Cardiac fibroblast (primary cell): Measurements from ENCODE around the gene PLA2G4E.
A peak's percentile ranks its signal among the peaks of the same experiment; 100 is the strongest.

ENCODE experiments used
- DNase-seq, 2 donors: peaks; one replicate each; pipeline versions ENCODE4 v3.0.0 to v3.0.0-alpha.2; 2010; ENCODE audit warnings: low read depth in 2 of 2
- H3K4me3 ChIP-seq, 2 donors: replicated peaks in 1 of 2; 1 replicate in 1 of 2; 2 replicates in 1 of 2; pipeline ENCODE4 v1.5.1; 2011; ENCODE audit warnings: low read depth in 2 of 2, low read length in 2 of 2, mild to moderate bottlenecking in 2 of 2, moderate library complexity in 1 of 2
- TF ChIP-seq, protein P1 (sequence below): IDR thresholded peaks from one replicate; pipeline ENCODE4 v1.5.1; 2011; ENCODE audit warnings: low read depth, mild to moderate bottlenecking, low read length, inconsistent platforms

PLA2G4E gene

DNA sequence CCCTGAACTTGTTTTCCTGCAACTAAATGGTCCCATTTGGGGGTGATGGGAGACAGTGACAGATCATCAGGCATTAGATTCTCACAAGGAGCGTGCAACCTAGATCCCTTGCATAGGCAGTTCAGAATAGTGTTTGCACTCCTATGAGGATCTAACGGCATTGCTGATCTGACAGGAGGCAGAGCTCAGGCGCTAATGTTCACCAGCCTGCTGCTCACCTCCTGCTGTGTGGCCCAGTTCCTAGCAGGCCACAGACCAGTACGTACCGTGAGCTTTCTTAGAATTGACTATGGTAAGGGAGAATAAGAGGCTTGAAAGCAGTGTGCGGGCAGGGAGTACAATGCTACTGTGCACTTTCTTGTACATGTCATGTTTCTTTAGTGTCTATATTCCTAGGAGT is 17.6 kb upstream of the PLA2G4E start:
- TF ChIP-seq, protein P1, sequence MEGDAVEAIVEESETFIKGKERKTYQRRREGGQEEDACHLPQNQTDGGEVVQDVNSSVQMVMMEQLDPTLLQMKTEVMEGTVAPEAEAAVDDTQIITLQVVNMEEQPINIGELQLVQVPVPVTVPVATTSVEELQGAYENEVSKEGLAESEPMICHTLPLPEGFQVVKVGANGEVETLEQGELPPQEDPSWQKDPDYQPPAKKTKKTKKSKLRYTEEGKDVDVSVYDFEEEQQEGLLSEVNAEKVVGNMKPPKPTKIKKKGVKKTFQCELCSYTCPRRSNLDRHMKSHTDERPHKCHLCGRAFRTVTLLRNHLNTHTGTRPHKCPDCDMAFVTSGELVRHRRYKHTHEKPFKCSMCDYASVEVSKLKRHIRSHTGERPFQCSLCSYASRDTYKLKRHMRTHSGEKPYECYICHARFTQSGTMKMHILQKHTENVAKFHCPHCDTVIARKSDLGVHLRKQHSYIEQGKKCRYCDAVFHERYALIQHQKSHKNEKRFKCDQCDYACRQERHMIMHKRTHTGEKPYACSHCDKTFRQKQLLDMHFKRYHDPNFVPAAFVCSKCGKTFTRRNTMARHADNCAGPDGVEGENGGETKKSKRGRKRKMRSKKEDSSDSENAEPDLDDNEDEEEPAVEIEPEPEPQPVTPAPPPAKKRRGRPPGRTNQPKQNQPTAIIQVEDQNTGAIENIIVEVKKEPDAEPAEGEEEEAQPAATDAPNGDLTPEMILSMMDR = no peak
- no peak for DNase-seq
- no peak overlapping the region for H3K4me3 ChIP-seq

DNA sequence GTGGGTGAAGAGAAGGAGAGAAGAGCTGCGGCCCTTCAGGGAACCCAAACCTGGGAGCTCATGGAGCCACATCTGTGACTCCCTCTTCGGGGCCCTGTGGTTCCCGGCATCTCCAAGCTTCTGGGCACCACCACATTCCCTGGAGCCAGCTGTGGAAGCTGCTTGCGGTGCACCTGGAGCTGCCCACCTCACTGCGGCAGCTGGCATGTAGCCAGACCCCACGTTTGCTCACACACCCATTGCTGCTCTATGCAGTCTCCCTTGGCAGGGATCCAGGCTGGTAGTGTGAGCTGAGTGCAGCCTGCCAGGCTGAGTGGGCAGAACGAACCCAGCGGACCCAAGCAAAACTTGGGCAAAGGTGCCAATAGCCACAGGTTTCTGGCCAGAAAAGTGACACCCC is 16.8 kb upstream of the PLA2G4E start:
- DNase-seq = no peak
- no peak overlapping the region for H3K4me3 ChIP-seq
- TF ChIP-seq, protein P1 = no peak

DNA sequence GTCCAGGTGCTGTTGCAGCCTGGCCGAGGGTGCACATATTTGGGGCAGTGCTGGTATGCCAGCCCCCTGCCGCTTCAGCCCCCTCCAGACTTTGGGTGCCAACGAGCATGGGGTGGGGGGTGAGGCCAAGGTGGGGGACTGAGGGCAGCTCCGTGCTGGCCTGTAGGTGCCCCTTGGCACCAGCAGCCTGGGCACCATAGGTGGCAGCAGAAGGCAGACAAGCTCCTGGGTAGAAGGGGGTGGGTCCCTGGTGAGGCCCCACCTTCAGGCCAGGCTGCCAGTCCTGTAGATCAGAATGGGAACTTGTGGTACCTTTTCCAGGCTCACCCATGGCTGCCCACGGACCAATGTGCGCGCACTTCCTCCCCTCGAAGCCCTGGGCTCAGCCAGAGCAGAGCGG is 16.1 kb upstream of the PLA2G4E start:
- no peak overlapping the region for H3K4me3 ChIP-seq
- TF ChIP-seq, protein P1 = no peak

DNA sequence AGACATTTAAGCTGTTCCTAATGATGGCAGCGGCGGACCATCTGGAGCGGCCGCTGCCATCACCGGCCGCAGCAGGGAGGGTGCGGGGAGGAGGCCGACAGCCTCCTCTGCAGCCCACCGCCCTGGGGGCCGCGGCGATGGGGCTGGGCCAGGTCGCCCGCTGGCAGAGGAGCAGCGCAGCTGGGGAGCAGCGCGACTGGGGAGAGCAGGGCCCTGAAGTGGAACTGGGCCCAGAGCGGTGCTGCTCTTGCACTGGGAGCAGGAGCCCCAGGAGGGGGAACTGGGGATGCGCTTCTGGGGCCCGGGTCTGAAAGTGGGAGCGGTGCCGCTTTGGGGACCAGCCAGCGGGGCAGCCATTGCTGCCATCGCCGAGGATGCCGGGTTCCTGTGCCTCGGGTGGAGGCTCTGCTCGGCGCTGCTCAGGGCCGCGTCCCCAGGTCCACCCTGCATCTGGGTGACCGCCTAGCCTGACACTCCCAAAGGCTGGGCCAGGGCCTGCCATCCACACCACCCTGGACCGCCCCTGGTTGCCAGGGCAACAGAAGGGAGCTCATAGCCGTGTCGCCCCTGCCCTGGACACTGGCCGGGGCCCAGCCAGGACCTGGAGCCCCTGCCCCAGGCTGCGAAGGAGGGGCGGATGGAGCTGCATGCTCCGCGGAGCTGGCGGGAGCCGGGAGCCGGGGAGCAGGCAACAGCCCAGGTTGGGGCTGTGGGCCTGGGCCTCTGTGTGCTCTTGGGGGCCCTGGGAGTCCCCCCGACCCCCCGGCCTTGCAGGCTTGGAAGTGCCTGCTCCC is 15.5 kb upstream of the PLA2G4E start:
- TF ChIP-seq, protein P1 = no peak
- DNase-seq = no peak
- no peak overlapping the region for H3K4me3 ChIP-seq

More for the DNA sequence above, 16.1 kb upstream of the PLA2G4E start:
- DNase-seq = no peak

DNA sequence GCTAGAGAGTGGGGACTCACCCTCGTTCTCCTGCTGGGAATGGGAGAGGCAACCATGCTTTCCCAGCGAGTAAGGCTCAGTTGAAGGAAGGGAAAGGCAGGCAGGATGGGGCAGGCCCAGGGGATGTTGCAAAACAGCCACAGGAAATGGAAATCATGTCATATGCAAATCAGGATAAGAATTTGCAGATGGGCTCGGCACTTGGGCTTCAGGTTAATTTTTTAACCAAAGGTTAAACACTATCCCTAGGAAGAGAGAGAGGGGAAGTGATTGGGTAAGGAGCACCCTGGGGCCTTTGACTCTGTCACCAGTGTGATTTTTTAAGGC is 14.6 kb upstream of the PLA2G4E start:
- TF ChIP-seq, protein P1 = no peak
- H3K4me3 ChIP-seq = no peak overlapping the region
- DNase-seq = peak; percentile 34 to 54

DNA sequence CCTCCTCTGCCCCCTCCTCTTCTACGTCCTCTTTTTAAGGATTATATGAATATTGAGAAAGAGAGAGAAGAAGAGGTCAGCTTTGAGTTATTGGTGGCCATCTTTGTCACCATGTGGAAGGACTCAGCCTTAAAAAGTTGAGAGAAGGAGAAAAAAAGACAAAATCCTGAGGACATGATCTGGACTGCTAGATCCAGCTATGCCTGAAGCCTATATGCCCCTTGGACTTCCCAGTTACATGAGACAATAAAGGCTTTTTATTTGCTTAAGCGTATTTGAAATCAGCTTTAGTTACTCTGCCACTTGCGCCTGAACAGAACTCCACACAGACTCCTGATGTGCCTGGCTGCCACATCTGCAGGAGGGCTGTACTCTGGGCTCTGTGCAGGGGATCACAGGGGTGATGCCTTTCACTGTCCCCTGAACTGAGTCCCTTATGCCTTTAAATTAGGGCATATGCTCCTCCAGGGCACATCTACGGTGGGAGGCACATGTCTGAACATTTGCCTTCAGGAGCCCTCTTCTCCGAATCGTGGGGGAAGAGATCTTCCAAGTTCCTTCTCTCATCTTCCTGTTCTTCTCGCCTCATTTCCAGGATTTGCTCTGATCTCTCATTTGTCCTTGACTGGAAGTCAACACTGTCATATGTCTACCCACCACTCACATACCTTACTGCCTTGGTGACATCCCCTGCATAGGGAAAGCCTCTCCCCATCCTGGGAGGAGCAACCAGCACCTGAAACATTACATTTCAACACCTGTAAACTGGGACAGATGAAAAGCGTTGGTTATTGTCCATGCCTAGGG is 14.0 kb upstream of the PLA2G4E start:
- DNase-seq = no peak
- H3K4me3 ChIP-seq = no peak overlapping the region
- TF ChIP-seq, protein P1 = no peak
